ENCODE measurements around the gene ISOC2. TPM values are rescaled to one million over a fixed set of nuclear protein-coding genes. Genes with fewer than 3 reads are reported as not detected.
A peak's percentile ranks its signal among the peaks of the same experiment; 100 is the strongest.

The ISOC2 gene
- total RNA-seq, 1 experiment from 2014 or later, result 72.2 TPM

DNA sequence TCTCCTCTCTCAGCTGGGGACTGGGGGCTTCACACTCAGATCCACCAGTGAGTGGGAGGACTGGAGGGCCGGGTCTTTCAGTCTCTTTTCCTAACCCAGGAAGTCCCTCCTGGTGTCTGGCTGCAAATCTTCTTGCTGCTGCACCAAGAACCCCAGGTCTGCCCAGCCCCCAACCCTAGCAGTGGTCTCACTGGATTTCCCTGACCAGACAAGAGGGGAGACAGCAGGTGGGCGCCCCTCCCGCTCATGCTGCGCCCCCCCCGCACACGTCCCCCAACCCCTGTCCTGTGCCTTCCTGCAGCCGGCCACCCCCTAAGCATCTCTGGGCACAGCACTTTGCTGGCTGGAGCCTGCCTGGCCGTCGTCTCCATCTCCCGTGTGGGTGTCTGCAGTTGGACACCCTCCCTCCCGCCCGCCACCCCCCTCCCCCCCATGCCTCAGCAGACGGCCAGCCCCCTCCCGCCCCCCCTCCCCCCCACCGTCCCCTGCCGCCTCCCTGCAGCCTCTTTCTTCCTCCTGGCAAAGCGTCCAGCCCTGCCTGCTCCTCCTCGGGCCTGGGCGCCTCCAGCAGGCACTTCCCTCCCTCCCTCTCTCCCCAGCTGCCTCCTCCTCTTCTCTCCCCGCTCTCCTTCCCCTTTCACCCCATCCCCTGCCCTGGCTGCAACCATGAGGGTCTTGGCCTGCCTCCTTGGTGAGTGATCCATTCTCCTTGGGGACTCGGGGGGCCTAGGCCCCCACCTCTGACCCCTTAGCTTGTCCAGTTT, 26.7 kb upstream of the ISOC2 start, which contains the start of gene SSC5D:
Gene SSC5D, plus strand, starts transcription at position 513 of the 764 bp plus-strand sequence. Its CDS starts 154 bp downstream, at position 667.
- TF ChIP-seq, protein P1, sequence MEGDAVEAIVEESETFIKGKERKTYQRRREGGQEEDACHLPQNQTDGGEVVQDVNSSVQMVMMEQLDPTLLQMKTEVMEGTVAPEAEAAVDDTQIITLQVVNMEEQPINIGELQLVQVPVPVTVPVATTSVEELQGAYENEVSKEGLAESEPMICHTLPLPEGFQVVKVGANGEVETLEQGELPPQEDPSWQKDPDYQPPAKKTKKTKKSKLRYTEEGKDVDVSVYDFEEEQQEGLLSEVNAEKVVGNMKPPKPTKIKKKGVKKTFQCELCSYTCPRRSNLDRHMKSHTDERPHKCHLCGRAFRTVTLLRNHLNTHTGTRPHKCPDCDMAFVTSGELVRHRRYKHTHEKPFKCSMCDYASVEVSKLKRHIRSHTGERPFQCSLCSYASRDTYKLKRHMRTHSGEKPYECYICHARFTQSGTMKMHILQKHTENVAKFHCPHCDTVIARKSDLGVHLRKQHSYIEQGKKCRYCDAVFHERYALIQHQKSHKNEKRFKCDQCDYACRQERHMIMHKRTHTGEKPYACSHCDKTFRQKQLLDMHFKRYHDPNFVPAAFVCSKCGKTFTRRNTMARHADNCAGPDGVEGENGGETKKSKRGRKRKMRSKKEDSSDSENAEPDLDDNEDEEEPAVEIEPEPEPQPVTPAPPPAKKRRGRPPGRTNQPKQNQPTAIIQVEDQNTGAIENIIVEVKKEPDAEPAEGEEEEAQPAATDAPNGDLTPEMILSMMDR (conservative IDR thresholded peaks at IDR 0.05), result no peak
- Histone ChIP-seq H2BK15ac (ENCODE audit: low read depth, low read length) (no peak within 1 kb of the TSS), H4K20me1 (ENCODE audit: control insufficient read depth, insufficient read depth, insufficient read length) (no peaks in the 10 kb centered on the region), H3K4me2 (ENCODE audit: insufficient read depth, insufficient read length, low read length) (peak within 1 kb of the TSS; percentile 52), H3K23ac (ENCODE audit: insufficient read length, low read depth, low read length) (no peak within 1 kb of the TSS), H3K27ac (ENCODE audit: insufficient read length, low read depth, low read length) (no peak within 1 kb of the TSS), H2BK12ac (ENCODE audit: insufficient read length, low read depth, low read length) (no peak within 1 kb of the TSS), H3K14ac (ENCODE audit: insufficient read depth, low read length) (0 out of 2 replicates have a peak within 1 kb of the TSS, but pooled peaks have one; percentile 47), H4K91ac (ENCODE audit: insufficient read length, low read depth, low read length) (no peak within 1 kb of the TSS), H3K18ac (ENCODE audit: insufficient read length, low read depth, low read length) (no peak within 1 kb of the TSS), H3T11ph (ENCODE audit: low read length) (no peak within 1 kb of the TSS), H3K4me1 (ENCODE audit: insufficient read depth, low read length) (peaks cover 3% of the 10 kb centered on the region), H3K27me3 (ENCODE audit: insufficient read depth, low read length) (no peaks in the 10 kb centered on the region), H3K4ac (ENCODE audit: low read depth, low read length) (no peak within 1 kb of the TSS), H2BK120ac (ENCODE audit: low read depth, low read length, poor library complexity, severe bottlenecking) (no peak within 1 kb of the TSS), H3K9ac (ENCODE audit: extremely low read depth, insufficient read length, low read length) (no peak within 1 kb of the TSS), H3K56ac (ENCODE audit: insufficient read length, low read depth, low read length) (no peak within 1 kb of the TSS), H3K79me2 (ENCODE audit: insufficient read depth, low read length) (no peaks in the 10 kb centered on the region), H2BK20ac (ENCODE audit: low read depth, low read length, poor library complexity, severe bottlenecking) (no peak within 1 kb of the TSS), H2AK5ac (ENCODE audit: insufficient read length, low read length) (no peak within 1 kb of the TSS), H3K23me2 (ENCODE audit: insufficient read length, low read depth, low read length, poor library complexity, severe bottlenecking) (peaks cover 8% of the 10 kb centered on the region), H4K5ac (ENCODE audit: insufficient read length, low read depth, low read length) (no peak within 1 kb of the TSS), H2AFZ (ENCODE audit: low read length) (no peak within 1 kb of the TSS), H2BK5ac (ENCODE audit: insufficient read length, low read length) (no peak within 1 kb of the TSS), H3K79me1 (ENCODE audit: insufficient read depth, low read depth, low read length, poor library complexity, severe bottlenecking) (no peaks in the 10 kb centered on the region), H4K8ac (replicated peaks; ENCODE audit: insufficient read length, low read depth, low read length) (no peak within 1 kb of the TSS), H3K9me3 (ENCODE audit: control insufficient read depth, low read depth, low read length) (no peaks in the 10 kb centered on the region)
- no CpG with 5 or more reads among the region's 21 CpGs for WGBS (ENCODE audit: extremely low coverage, insufficient read length, low lambda C conversion rate)
- Mint-ChIP-seq H3K9me3 (no peaks in the 10 kb centered on the region), H3K4me1 (peaks cover 16 to 35% of the 10 kb centered on the region in 2 experiments), H3K36me3 (ENCODE audit: insufficient read depth in 1 of 3, low read depth in 3 of 3) (peaks cover 0 to 5% (median 0%) of the 10 kb centered on the region in 3 experiments; a peak in 3 of 7 replicates), H3K27ac (peak within 1 kb of the TSS; percentile 73 to 92 (median 82); a peak in 5 of 7 replicates), H3K27me3 (ENCODE audit: low read depth) (peaks cover 7% of the 10 kb centered on the region), H3K4me3 (peak within 1 kb of the TSS; percentile 46 to 75)
- no peak for DNase-seq

Data from H9 (cell line).